ENCODE results near the gene RFWD3.
"Not testable (repeated sequence)": the region's sequence is repeated elsewhere in the genome, so short reads cannot be mapped to it uniquely, and the experiment has no call there.

RFWD3 gene

DNA sequence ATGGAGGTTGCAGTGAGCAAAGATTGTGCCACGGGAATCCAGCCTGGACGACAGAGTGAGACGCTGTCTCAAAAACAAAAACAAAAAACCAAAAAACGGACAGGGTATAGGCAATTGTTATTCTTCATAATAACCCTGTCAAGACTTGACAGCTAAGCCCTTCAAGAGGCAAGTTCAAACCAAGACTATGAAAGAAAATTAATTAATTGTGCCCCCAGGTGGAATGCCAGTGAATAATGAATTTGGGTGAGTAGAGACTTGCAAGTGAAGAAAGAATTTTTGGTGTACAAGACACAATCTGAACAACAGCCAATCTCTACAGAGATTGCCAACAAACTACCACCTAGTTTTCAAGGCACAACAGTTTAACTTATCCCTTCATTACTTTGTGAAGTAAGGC, 6.3 kb downstream of the RFWD3 start:
- Histone ChIP-seq H3K27me3 (ENCODE audit: control insufficient read depth, insufficient read depth, low read length) (no peaks in the 10 kb centered on the region), H3K27ac (ENCODE audit: low read depth, low read length) (no peak overlapping the region), H3K9me3 (ENCODE audit: control insufficient read depth, insufficient read depth, low read length) (no peaks in the 10 kb centered on the region), H3K4me1 (ENCODE audit: control insufficient read depth, insufficient read depth, low read length) (no peaks in the 10 kb centered on the region), H3K4me3 (ENCODE audit: low read depth, low read length) (no peak overlapping the region), H3K9ac (ENCODE audit: low read depth, low read length) (no peak overlapping the region), H3K36me3 (ENCODE audit: control insufficient read depth, insufficient read depth, low read length) (peaks cover 96% of the 10 kb centered on the region)

GRCh38 chr16:74659041-74659440, 7.6 kb downstream of the RFWD3 start:
- Histone ChIP-seq H3K36me3 (ENCODE audit: control insufficient read depth, insufficient read depth, low read length) (peaks cover 95% of the 10 kb centered on the region), H3K9me3 (ENCODE audit: control insufficient read depth, insufficient read depth, low read length) (no peaks in the 10 kb centered on the region), H3K4me3 (ENCODE audit: low read depth, low read length) (no peak overlapping the region), H3K27ac (ENCODE audit: low read depth, low read length) (no peak overlapping the region), H3K9ac (ENCODE audit: low read depth, low read length) (no peak overlapping the region), H3K4me1 (ENCODE audit: control insufficient read depth, insufficient read depth, low read length) (no peaks in the 10 kb centered on the region), H3K27me3 (ENCODE audit: control insufficient read depth, insufficient read depth, low read length) (no peaks in the 10 kb centered on the region)

DNA sequence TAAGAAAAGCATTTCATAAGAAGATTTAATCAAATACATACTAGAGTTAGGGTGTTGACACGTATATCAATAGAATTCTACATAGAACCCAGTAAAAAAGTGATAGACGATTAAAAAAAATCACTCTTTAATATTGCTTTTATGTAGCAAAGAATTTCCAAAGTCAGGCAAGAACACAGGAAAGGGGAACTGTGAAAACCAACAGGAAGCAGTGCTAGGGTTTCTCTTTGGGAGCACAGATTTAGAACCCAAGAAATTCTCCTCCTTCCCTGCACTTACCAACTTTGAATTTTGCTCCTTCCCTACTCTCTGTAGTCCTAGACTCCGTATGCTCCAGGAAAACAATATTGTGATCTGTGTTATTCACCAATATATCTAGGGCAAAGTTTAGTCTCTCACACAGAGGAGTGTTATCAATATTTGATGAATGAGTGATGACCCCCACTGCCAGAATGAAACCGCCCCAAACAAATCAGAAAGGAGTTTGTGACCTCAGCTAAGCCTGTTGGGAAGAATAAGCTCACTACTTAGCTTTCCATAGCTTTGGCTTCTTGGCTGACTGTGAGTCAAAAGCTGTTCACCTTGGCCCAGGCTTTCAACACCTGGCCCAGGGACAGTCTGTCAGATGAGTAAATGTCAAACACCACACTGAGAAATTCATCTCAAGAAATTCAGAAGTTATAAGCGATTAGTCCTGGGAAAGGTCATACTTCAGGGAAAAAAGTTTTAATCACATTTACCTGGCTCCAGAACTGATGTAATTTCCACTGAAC, 8.6 kb downstream of the RFWD3 start:
- H3K36me3 ChIP-seq (ENCODE audit: control insufficient read depth, insufficient read depth, low read length) = peaks cover 95% of the 10 kb centered on the region
- no peaks in the 10 kb centered on the region for H3K9me3 ChIP-seq (ENCODE audit: control insufficient read depth, insufficient read depth, low read length)
- H3K9ac ChIP-seq (ENCODE audit: low read depth, low read length) = no peak overlapping the region
- H3K27ac ChIP-seq (ENCODE audit: low read depth, low read length) = no peak overlapping the region
- no peak overlapping the region for H3K4me3 ChIP-seq (ENCODE audit: low read depth, low read length)
- no peaks in the 10 kb centered on the region for H3K4me1 ChIP-seq (ENCODE audit: control insufficient read depth, insufficient read depth, low read length)
- no peaks in the 10 kb centered on the region for H3K27me3 ChIP-seq (ENCODE audit: control insufficient read depth, insufficient read depth, low read length)

DNA sequence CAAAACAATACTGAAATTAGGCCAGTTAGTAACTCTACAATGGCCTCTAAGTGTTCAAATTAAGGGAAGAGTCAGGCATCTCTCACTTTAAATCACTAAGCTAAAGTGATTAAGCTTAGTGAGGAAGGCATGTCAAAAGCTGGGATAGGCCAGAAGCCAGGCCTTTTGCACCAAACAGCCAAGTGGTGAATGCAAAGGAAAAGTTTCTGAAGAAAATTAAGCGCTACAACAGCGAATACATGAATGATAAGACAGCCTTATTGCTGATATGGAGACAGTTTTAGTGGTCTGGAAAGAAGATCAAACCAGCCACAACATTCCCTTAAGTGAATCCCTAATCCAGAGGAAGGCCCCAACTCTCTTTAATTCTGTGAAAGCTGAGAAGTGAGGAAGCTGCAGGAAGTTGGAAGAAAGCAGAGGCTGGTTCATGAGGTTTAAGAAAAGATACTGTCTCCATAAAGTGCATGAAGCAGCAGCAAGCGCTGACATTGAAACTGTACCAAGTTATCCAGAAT, 12.1 kb downstream of the RFWD3 start:
- Histone ChIP-seq H3K4me3 (ENCODE audit: low read depth, low read length) (no peak overlapping the region), H3K9ac (ENCODE audit: low read depth, low read length) (no peak overlapping the region), H3K9me3 (ENCODE audit: control insufficient read depth, insufficient read depth, low read length) (no peaks in the 10 kb centered on the region)

GRCh38 chr16:74652883-74653282, 13.8 kb downstream of the RFWD3 start:
- not testable (repeated sequence) for H3K9ac ChIP-seq (ENCODE audit: low read depth, low read length); H3K4me1 ChIP-seq (ENCODE audit: control insufficient read depth, insufficient read depth, low read length); H3K27ac ChIP-seq (ENCODE audit: low read depth, low read length); H3K4me3 ChIP-seq (ENCODE audit: low read depth, low read length); H3K27me3 ChIP-seq (ENCODE audit: control insufficient read depth, insufficient read depth, low read length); H3K9me3 ChIP-seq (ENCODE audit: control insufficient read depth, insufficient read depth, low read length)
- H3K36me3 ChIP-seq (ENCODE audit: control insufficient read depth, insufficient read depth, low read length) = peaks cover 95% of the 10 kb centered on the region

More for the DNA sequence above, 12.1 kb downstream of the RFWD3 start:
- Histone ChIP-seq H3K27ac (ENCODE audit: low read depth, low read length) (no peak overlapping the region), H3K4me1 (ENCODE audit: control insufficient read depth, insufficient read depth, low read length) (no peaks in the 10 kb centered on the region), H3K27me3 (ENCODE audit: control insufficient read depth, insufficient read depth, low read length) (no peaks in the 10 kb centered on the region), H3K36me3 (ENCODE audit: control insufficient read depth, insufficient read depth, low read length) (peaks cover 95% of the 10 kb centered on the region)

GRCh38 chr16:74652249-74652648, 14.4 kb downstream of the RFWD3 start:
- no peaks in the 10 kb centered on the region for H3K27me3 ChIP-seq (ENCODE audit: control insufficient read depth, insufficient read depth, low read length)
- no peaks in the 10 kb centered on the region for H3K9me3 ChIP-seq (ENCODE audit: control insufficient read depth, insufficient read depth, low read length)
- no peak overlapping the region for H3K9ac ChIP-seq (ENCODE audit: low read depth, low read length)
- no peak overlapping the region for H3K4me3 ChIP-seq (ENCODE audit: low read depth, low read length)
- peaks cover 97% of the 10 kb centered on the region for H3K36me3 ChIP-seq (ENCODE audit: control insufficient read depth, insufficient read depth, low read length)
- H3K4me1 ChIP-seq (ENCODE audit: control insufficient read depth, insufficient read depth, low read length) = no peaks in the 10 kb centered on the region
- no peak overlapping the region for H3K27ac ChIP-seq (ENCODE audit: low read depth, low read length)

DNA sequence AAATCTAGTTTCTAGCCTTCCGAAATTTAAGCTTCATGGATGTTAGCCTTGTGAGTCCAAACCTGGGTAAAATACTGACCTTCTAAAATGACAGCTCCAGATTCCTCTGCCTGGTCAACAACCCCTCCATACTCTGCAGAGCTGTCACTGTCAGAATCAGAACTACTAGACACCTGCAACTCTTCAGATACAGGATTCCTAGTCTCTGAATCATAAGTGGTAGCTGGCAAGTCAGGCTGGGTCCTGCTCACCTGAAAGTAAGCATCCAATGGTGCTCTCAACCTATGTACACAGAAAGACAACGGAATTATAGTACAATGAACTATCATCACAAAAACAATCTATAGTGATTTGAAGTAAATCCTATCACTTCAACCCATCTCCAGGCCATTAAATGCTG, 14.8 kb downstream of the RFWD3 start:
- H3K27me3 ChIP-seq (ENCODE audit: control insufficient read depth, insufficient read depth, low read length) = no peaks in the 10 kb centered on the region
- no peak overlapping the region for H3K27ac ChIP-seq (ENCODE audit: low read depth, low read length)
- no peaks in the 10 kb centered on the region for H3K4me1 ChIP-seq (ENCODE audit: control insufficient read depth, insufficient read depth, low read length)
- H3K36me3 ChIP-seq (ENCODE audit: control insufficient read depth, insufficient read depth, low read length) = peaks cover 97% of the 10 kb centered on the region
- H3K9me3 ChIP-seq (ENCODE audit: control insufficient read depth, insufficient read depth, low read length) = no peaks in the 10 kb centered on the region
- H3K4me3 ChIP-seq (ENCODE audit: low read depth, low read length) = no peak overlapping the region
- H3K9ac ChIP-seq (ENCODE audit: low read depth, low read length) = no peak overlapping the region

- H3K27ac ChIP-seq (ENCODE audit: low read depth, low read length) = no peak overlapping the region
- no peak overlapping the region for H3K4me3 ChIP-seq (ENCODE audit: low read depth, low read length)
- no peaks in the 10 kb centered on the region for H3K27me3 ChIP-seq (ENCODE audit: control insufficient read depth, insufficient read depth, low read length)
- H3K9ac ChIP-seq (ENCODE audit: low read depth, low read length) = no peak overlapping the region
- H3K36me3 ChIP-seq (ENCODE audit: control insufficient read depth, insufficient read depth, low read length) = peaks cover 97% of the 10 kb centered on the region
- H3K9me3 ChIP-seq (ENCODE audit: control insufficient read depth, insufficient read depth, low read length) = no peaks in the 10 kb centered on the region
- no peaks in the 10 kb centered on the region for H3K4me1 ChIP-seq (ENCODE audit: control insufficient read depth, insufficient read depth, low read length)
Measured at GRCh38 chr16:74650966-74651567, 15.6 kb downstream of the RFWD3 start.

- Histone ChIP-seq H3K27ac (ENCODE audit: low read depth, low read length) (no peak overlapping the region), H3K27me3 (ENCODE audit: control insufficient read depth, insufficient read depth, low read length) (no peaks in the 10 kb centered on the region), H3K36me3 (ENCODE audit: control insufficient read depth, insufficient read depth, low read length) (peaks cover 99% of the 10 kb centered on the region)
Measured at GRCh38 chr16:74649839-74650504, 16.7 kb downstream of the RFWD3 start.

DNA sequence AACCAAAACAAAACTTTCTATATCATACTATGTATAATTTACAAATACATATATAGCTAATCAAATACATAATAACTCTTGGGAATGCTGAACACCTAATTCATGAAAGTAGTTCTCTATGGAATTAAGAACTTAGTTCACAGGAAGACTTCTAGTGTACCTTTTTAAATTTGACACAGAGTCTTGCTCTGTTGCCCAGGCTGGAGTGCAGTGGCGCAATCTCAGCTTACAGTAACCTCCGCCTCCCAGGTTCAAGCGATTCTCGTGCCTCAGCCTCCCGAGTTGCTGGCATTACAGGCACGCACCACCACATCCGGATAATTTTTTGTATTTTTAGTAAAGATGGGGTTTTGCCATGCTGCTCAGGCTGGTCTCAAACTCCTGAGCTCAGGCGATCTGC, 24.7 kb downstream of the RFWD3 start:
- H3K4me1 ChIP-seq (ENCODE audit: control insufficient read depth, insufficient read depth, low read length) = no peaks in the 10 kb centered on the region
- H3K4me3 ChIP-seq (ENCODE audit: low read depth, low read length) = no peak overlapping the region
- H3K9me3 ChIP-seq (ENCODE audit: control insufficient read depth, insufficient read depth, low read length) = no peaks in the 10 kb centered on the region
- H3K27ac ChIP-seq (ENCODE audit: low read depth, low read length) = no peak overlapping the region
- H3K36me3 ChIP-seq (ENCODE audit: control insufficient read depth, insufficient read depth, low read length) = peaks cover 98% of the 10 kb centered on the region
- no peaks in the 10 kb centered on the region for H3K27me3 ChIP-seq (ENCODE audit: control insufficient read depth, insufficient read depth, low read length)
- no peak overlapping the region for H3K9ac ChIP-seq (ENCODE audit: low read depth, low read length)

More at GRCh38 chr16:74649839-74650504, 16.7 kb downstream of the RFWD3 start:
- Histone ChIP-seq H3K4me1 (ENCODE audit: control insufficient read depth, insufficient read depth, low read length) (no peaks in the 10 kb centered on the region), H3K4me3 (ENCODE audit: low read depth, low read length) (no peak overlapping the region), H3K9ac (ENCODE audit: low read depth, low read length) (no peak overlapping the region), H3K9me3 (ENCODE audit: control insufficient read depth, insufficient read depth, low read length) (no peaks in the 10 kb centered on the region)
